C4-2B (cell line): ENCODE measurements around the gene TMX3.

Experiments
- CTCF ChIP-seq: fragments of 450-650 bp; conservative IDR thresholded peaks from 2 replicates; pipeline ENCODE4 v1.5.1; 2017; ENCODE audit warnings: mild to moderate bottlenecking
- ZFX ChIP-seq: fragments of 450-650 bp; IDR thresholded peaks from 2 replicates; pipeline ENCODE4 v1.6.1; 2017

GRCh38 chr18:68722821-68723220 is 7.9 kb upstream of the TMX3 start:
- TF ChIP-seq CTCF (no peak), ZFX (no peak)
